Right lobe of liver (tissue), 6 donors: Measurements from ENCODE around the gene PPP1R12A. TPM values are rescaled to one million over a fixed set of nuclear protein-coding genes. Genes with fewer than 3 reads are reported as not detected.

Source experiments
- ATAC-seq, 4 donors: fragments of 200-7000 bp; cut with Tn5 transposase; one replicate each; pipeline ENCODE4 v1.9.1; 2020; ENCODE audit warnings: mild to moderate bottlenecking in 4 of 4, moderate library complexity in 4 of 4
- DNase-seq, 3 donors: peaks; one replicate each; pipeline ENCODE4 v3.0.0-alpha.2; 2020
- H3K27ac ChIP-seq, 3 donors: fragments of 200-600 bp; one replicate each; pipeline ENCODE4 v1.8.0; 2022
- H3K27me3 ChIP-seq, 2 donors: fragments of 200-600 bp; one replicate each; pipeline ENCODE4 v1.8.0; 2022
- H3K36me3 ChIP-seq, 4 donors: fragments of 200-600 bp; sonication (generic) in 1 of 4; one replicate each; pipeline versions ENCODE4 v1.5.1 to v1.8.0; 2017 to 2022; ENCODE audit warnings: control low read depth in 1 of 4
- H3K4me1 ChIP-seq, 4 donors: fragments of 200-600 bp; sonication (generic) in 1 of 4; one replicate each; pipeline versions ENCODE4 v1.5.1 to v1.8.0; 2017 to 2022; ENCODE audit warnings: control low read depth in 1 of 4
- H3K4me3 ChIP-seq, 3 donors: fragments of 200-600 bp; one replicate each; pipeline ENCODE4 v1.8.0; 2022
- H3K9me3 ChIP-seq, 4 donors: fragments of 200-600 bp; sonication (generic) in 1 of 4; one replicate each; pipeline versions ENCODE4 v1.5.1 to v1.8.0; 2017 to 2022; ENCODE audit warnings: control low read depth in 1 of 4
- POLR2A ChIP-seq: fragments of 450-650 bp; IDR thresholded peaks from one replicate; pipeline ENCODE4 v1.6.1; 2017; ENCODE audit warnings: antibody characterized with exemption, mild to moderate bottlenecking
- WGBS: methylation state at CpG from one replicate; pipeline ENCODE4 v1.1.6; 2018; ENCODE audit warnings: low coverage, low lambda C conversion rate; ENCODE audit not compliant: insufficient coverage; ENCODE audit errors: missing lambda C conversion rate; 5-methylcytosine and 5-hydroxymethylcytosine counted together
- intact Hi-C, 2 donors: fragments of 100-400 bp; cut with DNase I; formaldehyde crosslinking; loops; one replicate each; pipeline versions ENCODE4 v1.11.2 to v1.14.1; 2022
- total RNA-seq, 6 experiments: library from RNA; depleted of rRNA in 2 of 6; stranded (reverse); fragments of >200 nt in 2 of 6; fragmentation: NEBNext Ultra II Directional in 3 of 6; extraction: Animal tissue kit (Norgen Biotek cat#: 25700) in 3 of 6; gene quantifications; one replicate each; pipeline versions ENCODE4 v1.1.0 to v1.2.4, GENCODE V29; 2016 to 2023
- TF ChIP-seq, protein P1 (sequence below), 4 donors: fragments of 200-600 bp in 3 of 4; fragments of 450-650 bp in 1 of 4; IDR thresholded peaks; one replicate each; pipeline versions ENCODE4 v1.5.1 to v1.8.0; 2016 to 2022; ENCODE audit warnings: antibody characterized with exemption in 4 of 4, mild to moderate bottlenecking in 2 of 4
- donor health status: DM: no; HTN: yes; CAD: no.
- donor health status: DM: no; HTN: no; CAD: no.
- donor health status: DM: no; HTN: no; CAD: no.
- donor health status: DM: no; HTN: yes; CAD: no.
- donor health status: DM: no; HTN: yes; CAD: no.

PPP1R12A gene
- total RNA-seq, 6 experiments from 2014 or later = 13.1 to 21.0 (median 19.2) TPM

DNA sequence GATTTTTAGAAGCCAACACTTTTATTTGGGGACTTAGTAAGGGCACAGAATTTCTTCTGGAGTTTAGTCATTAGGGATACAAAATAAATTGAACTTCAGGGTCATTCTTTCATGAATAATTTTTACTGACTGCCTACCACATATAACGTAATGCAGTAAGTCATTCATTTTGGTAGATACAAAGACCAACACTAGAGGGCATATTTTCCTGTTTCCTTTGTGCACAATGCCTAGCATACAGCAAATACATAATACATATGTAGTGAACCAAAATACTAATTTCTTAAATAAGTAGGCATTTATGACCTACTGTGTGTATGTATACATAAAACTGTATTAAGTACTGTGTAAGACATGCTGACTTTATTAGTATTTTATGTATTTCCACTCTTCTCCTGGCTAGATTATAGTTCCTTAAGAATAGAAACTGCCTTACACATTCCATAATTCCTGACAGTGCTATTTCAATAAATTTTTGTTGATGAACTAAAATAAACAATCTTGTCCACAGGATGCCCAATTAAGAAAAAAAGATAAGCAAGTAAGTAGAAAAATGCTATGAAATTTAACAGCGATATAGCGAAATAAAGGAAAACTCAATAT lies 47.9 kb downstream of the PPP1R12A start:
- Histone ChIP-seq H3K27ac (no peak overlapping the region), H3K27me3 (no peaks in the 10 kb centered on the region), H3K36me3 (no peaks in the 10 kb centered on the region), H3K4me3 (no peak overlapping the region), H3K4me1 (peaks cover 0 to 23% (median 3%) of the 10 kb centered on the region in 4 donors), H3K9me3 (no peaks in the 10 kb centered on the region)
- ATAC-seq (peak; percentile 86 to 90 (median 86)), DNase-seq (no peak)
- intact Hi-C loops = no loop called here
- 55% methylated on average over 3 of the region's 3 CpGs for WGBS
- TF ChIP-seq POLR2A = no peak
- TF ChIP-seq, protein P1, sequence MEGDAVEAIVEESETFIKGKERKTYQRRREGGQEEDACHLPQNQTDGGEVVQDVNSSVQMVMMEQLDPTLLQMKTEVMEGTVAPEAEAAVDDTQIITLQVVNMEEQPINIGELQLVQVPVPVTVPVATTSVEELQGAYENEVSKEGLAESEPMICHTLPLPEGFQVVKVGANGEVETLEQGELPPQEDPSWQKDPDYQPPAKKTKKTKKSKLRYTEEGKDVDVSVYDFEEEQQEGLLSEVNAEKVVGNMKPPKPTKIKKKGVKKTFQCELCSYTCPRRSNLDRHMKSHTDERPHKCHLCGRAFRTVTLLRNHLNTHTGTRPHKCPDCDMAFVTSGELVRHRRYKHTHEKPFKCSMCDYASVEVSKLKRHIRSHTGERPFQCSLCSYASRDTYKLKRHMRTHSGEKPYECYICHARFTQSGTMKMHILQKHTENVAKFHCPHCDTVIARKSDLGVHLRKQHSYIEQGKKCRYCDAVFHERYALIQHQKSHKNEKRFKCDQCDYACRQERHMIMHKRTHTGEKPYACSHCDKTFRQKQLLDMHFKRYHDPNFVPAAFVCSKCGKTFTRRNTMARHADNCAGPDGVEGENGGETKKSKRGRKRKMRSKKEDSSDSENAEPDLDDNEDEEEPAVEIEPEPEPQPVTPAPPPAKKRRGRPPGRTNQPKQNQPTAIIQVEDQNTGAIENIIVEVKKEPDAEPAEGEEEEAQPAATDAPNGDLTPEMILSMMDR (IDR thresholded peaks at IDR 0.05) = peak; percentile 54 to 75 (median 66)

DNA sequence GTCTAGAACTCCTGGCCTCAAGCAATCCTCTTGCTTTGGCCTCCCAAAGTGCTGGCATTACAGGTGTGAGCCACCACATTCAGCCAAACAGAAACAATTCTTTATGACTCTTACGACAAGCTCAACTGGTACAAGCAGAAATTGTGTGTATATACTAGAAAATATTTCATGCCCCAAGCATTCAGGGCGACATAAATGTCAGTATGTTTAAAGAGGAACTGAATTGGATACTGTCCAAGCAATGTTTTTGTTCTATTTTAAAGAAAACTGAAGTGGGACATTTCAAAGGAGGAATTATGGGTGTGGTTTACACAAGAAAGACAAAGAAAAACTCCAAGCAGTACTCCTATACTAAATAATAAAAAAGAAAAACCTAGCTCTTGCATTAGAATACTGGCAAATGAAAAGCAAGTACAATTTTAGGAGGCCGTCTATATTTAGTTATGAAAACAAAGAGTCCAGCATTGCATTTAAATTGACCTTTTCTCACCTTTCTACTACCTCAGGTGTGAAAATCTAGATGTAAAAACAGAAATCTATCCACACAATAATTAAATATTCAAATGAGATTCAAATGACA lies 48.9 kb downstream of the PPP1R12A start:
- no peaks in the 10 kb centered on the region for H3K36me3 ChIP-seq
- no peak for TF ChIP-seq POLR2A
- TF ChIP-seq, protein P1 (IDR thresholded peaks at IDR 0.05) = no peak
- H3K9me3 ChIP-seq = no peaks in the 10 kb centered on the region
- no peaks in the 10 kb centered on the region for H3K27me3 ChIP-seq
- peaks cover 0 to 23% (median 3%) of the 10 kb centered on the region in 4 donors for H3K4me1 ChIP-seq
- no peak for ATAC-seq
- intact Hi-C loops = no loop called here
- DNase-seq = no peak
- H3K27ac ChIP-seq = no peak overlapping the region
- H3K4me3 ChIP-seq = no peak overlapping the region
- 54% methylated on average over 3 of the region's 3 CpGs for WGBS

DNA sequence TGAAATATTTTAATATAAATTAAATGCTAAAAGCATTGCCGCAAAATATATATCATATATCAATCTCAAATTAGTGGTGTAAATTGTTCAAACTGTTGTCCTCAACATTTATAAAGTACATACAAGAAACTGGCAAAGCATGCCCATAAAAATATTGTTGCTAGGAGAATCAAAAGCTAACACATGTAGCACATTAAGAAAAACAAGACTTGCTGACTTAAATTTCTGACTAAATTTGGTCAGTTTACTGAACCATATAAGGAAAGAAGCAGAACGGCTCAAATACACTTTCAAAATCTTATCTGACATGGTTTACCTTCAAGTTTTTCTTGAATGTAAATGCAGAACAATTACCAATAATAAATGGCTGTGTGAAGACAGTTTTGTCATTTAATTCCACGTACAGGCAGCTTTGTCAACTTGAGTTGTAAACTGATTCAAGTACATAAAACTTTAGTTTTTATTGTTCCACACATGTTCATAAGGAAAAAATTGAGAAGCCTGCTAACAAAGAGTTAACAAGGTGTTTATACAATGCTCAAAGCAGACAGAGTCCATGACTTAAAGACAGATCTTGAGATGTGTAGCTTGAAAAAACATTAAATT lies 50.4 kb downstream of the PPP1R12A start:
- H3K27ac ChIP-seq = no peak overlapping the region
- H3K27me3 ChIP-seq = no peaks in the 10 kb centered on the region
- ATAC-seq (no peak), DNase-seq (no peak)
- no peak overlapping the region for H3K4me3 ChIP-seq
- 80% methylated on average over 3 of the region's 3 CpGs for WGBS
- H3K4me1 ChIP-seq = peaks cover 0 to 23% (median 3%) of the 10 kb centered on the region in 4 donors
- TF ChIP-seq POLR2A = no peak
- TF ChIP-seq, protein P1 (IDR thresholded peaks at IDR 0.05) = no peak
- no peaks in the 10 kb centered on the region for H3K36me3 ChIP-seq
- no peaks in the 10 kb centered on the region for H3K9me3 ChIP-seq
- intact Hi-C loops = no loop called here

DNA sequence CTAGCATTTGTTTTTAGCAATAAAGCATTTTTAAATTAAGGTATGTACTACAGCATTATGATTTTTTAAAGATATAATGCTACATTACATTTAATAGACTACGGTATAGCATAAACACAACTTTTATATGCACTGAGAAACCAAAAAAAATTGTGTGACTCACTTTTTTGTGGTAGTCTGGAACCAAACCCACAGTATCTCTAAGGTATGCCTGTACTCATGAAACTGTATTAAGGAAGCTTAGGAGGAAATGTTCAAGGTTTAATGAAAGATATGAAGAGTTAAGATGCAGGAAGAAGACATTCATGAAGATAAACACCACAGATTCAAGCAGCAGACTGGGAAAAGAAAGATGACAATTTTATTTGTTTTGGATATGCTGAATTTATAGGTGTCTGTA lies 51.7 kb downstream of the PPP1R12A start:
- no peaks in the 10 kb centered on the region for H3K9me3 ChIP-seq
- no peaks in the 10 kb centered on the region for H3K27me3 ChIP-seq
- 89% methylated on average over 1 of the region's 1 CpG for WGBS
- no peak for ATAC-seq
- intact Hi-C loops = no loop called here
- no peak for DNase-seq
- no peak overlapping the region for H3K4me3 ChIP-seq
- no peaks in the 10 kb centered on the region for H3K36me3 ChIP-seq
- TF ChIP-seq POLR2A = no peak
- TF ChIP-seq, protein P1 (IDR thresholded peaks at IDR 0.05) = no peak
- no peak overlapping the region for H3K27ac ChIP-seq
- peaks cover 0 to 17% (median 3%) of the 10 kb centered on the region in 4 donors for H3K4me1 ChIP-seq
